ENCODE data around the gene GPM6B. TPM values are rescaled to one million over a fixed set of nuclear protein-coding genes. Genes with fewer than 3 reads are reported as not detected.

The GPM6B gene
- total and polyA plus RNA-seq, 2 experiments from 2014 or later = 82.6 to 95.4 TPM

GRCh38 chrX:13734278-13735172 lies 82.4 kb downstream of the GPM6B start, which contains the start of the genes OFD1 and TRAPPC2 (continued):
- TF ChIP-seq ZNF462 (CRISPR knock-in tag; IDR thresholded peaks at IDR 0.05) = no peak
- TF ChIP-seq ETS1 (IDR thresholded peaks at IDR 0.05) = peak; percentile 11; the same call in 1 of the 2 replicates

GRCh38 chrX:13733506-13733905 lies 83.4 kb downstream of the GPM6B start:
- Histone ChIP-seq H2AFZ (no peak overlapping the region), H4K20me1 (replicated peaks; ENCODE audit: insufficient read depth) (no peaks in the 10 kb centered on the region), H3K4me3 (peak overlapping the region; percentile 82), H3K27ac (ENCODE audit: low read depth) (no peak overlapping the region; the same call in 1 of the 2 replicates), H3K27me3 (ENCODE audit: insufficient read depth) (no peaks in the 10 kb centered on the region), H3K4me1 (ENCODE audit: insufficient read depth) (peaks cover 5% of the 10 kb centered on the region), H3F3A (replicated peaks; ENCODE audit: low read depth) (no peaks in the 10 kb centered on the region), H3K4me2 (peak overlapping the region; percentile 94), H3K9me2 (ENCODE audit: insufficient read depth) (no peaks in the 10 kb centered on the region), H3K79me2 (replicated peaks; ENCODE audit: insufficient read depth) (peaks cover 67% of the 10 kb centered on the region), H3K36me3 (ENCODE audit: insufficient read depth) (peaks cover 5% of the 10 kb centered on the region; the same call in 1 of the 2 replicates)
- Mint-ChIP-seq H3K4me3 (peak overlapping the region; percentile 92), H3K9me3 (no peaks in the 10 kb centered on the region), H3K27me3 (ENCODE audit: insufficient read depth, low read depth, poor library complexity) (no peaks in the 10 kb centered on the region), H3K27ac (peak overlapping the region; percentile 98), H3K4me1 (peaks cover 12% of the 10 kb centered on the region), H3K36me3 (ENCODE audit: low read depth) (peaks cover 46% of the 10 kb centered on the region)
- ATAC-seq (no peak), DNase-seq (ENCODE audit: low spot score) (no peak)
- TF ChIP-seq REST (IDR thresholded peaks at IDR 0.05; ENCODE audit: unreplicated experiment) (no peak), ZNF331 (CRISPR knock-in tag; IDR thresholded peaks at IDR 0.05; ENCODE audit: low read depth) (no peak), CREB1 (CRISPR knock-in tag; IDR thresholded peaks at IDR 0.05; ENCODE audit: low read depth) (no peak), ETS1 (IDR thresholded peaks at IDR 0.05) (no peak), CTCF (conservative IDR thresholded peaks at IDR 0.05; ENCODE audit: low read depth in 2 of 2) (no peak), ZNF114 (CRISPR knock-in tag; IDR thresholded peaks at IDR 0.05) (no peak), POLR2AphosphoS5 (IDR thresholded peaks at IDR 0.05; ENCODE audit: low read depth) (no peak)

Measured in GM23338 (cell line).